Hepatocyte (in vitro differentiated cells): Measurements from ENCODE around the gene NRSN2.

ENCODE experiments used
- CTCF ChIP-seq: fragments of 200-600 bp; sonication (generic); IDR thresholded peaks from 2 replicates; pipeline ENCODE4 v1.5.1; 2016; ENCODE audit warnings: antibody characterized with exemption, mild to moderate bottlenecking; ENCODE audit not compliant: poor library complexity
- EZH2 ChIP-seq: fragments of 200-600 bp; sonication (generic); IDR thresholded peaks from 2 replicates; pipeline ENCODE4 v1.6.1; 2016; ENCODE audit warnings: antibody characterized with exemption, mild to moderate bottlenecking, borderline replicate concordance
- EZH2phosphoT487 ChIP-seq: fragments of 200-600 bp; sonication (generic); IDR thresholded peaks from one replicate; pipeline ENCODE4 v1.6.1; 2018; ENCODE audit warnings: antibody characterized with exemption, mild to moderate bottlenecking, low read depth, moderate library complexity; ENCODE audit not compliant: unreplicated experiment, severe bottlenecking

GRCh38 chr20:366719-367485 is 20.0 kb downstream of the NRSN2 start:
- TF ChIP-seq CTCF = no peak
- TF ChIP-seq EZH2phosphoT487 = no peak
- TF ChIP-seq EZH2 = no peak
